Stomach (tissue), 4 donors: ENCODE measurements around the gene OAS1.

ENCODE experiments used
- CTCF ChIP-seq, 7 experiments: fragments of 450-650 bp in 4 of 7; fragments of 200-600 bp in 3 of 7; sonication (generic) in 3 of 7; IDR thresholded peaks; one replicate each; pipeline ENCODE4 v1.5.1; 2016 to 2019; ENCODE audit warnings: antibody characterized with exemption in 7 of 7, control low read depth in 2 of 7, mild to moderate bottlenecking in 1 of 7
- POLR2A ChIP-seq, 4 donors: fragments of 450-650 bp; IDR thresholded peaks; one replicate each; pipeline ENCODE4 v1.6.1; 2016; ENCODE audit warnings: antibody characterized with exemption in 4 of 4, control low read depth in 2 of 4, mild to moderate bottlenecking in 1 of 4, moderate library complexity in 1 of 4

GRCh38 chr12:112876506-112876905, 30.3 kb upstream of the OAS1 start:
- TF ChIP-seq CTCF (IDR thresholded peaks at IDR 0.05), result no peak
- TF ChIP-seq POLR2A (IDR thresholded peaks at IDR 0.05), result no peak
